Stimulated activated CD4-positive, alpha-beta T cell treated with anti-CD3 and anti-CD28 coated beads, Interleukin-1b, Interleukin-23, amount 100 ng/mL, for 24 hours (primary cell): ENCODE measurements around the gene GALNT10.

ENCODE experiments used
- DNase-seq, 4 experiments: peaks; one replicate each; pipeline ENCODE4 v3.0.0-alpha.2; 2020; ENCODE audit warnings: low read depth in 4 of 4, low spot score in 1 of 4

The GALNT10 gene

GRCh38 chr5:154373326-154373725 is 182.8 kb downstream of the GALNT10 start:
- no peak for DNase-seq

GRCh38 chr5:154373729-154374179 is 183.2 kb downstream of the GALNT10 start:
- DNase-seq = no peak

DNA sequence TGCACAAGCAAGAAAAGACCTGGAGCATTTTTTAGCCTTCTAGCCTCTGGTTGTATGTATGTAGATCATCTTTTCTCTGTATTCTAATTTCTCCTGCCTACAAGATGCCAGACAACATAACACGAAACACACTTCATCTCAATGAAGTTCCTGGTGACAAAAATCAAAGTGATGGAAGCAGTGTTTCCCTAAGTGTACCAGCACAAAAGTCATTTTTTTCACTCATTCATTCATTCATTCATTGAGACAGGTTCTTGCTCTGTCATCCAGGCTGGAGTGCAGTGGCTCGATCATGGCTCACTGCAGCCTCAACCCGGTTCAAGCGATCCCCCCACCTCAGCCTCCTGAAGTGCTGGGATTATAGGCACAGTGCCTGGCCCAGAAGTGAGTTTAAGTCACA is 183.7 kb downstream of the GALNT10 start:
- no peak for DNase-seq

GRCh38 chr5:154375329-154376008 is 184.9 kb downstream of the GALNT10 start:
- no peak for DNase-seq

GRCh38 chr5:154376481-154376880 is 185.9 kb downstream of the GALNT10 start:
- DNase-seq = no peak

GRCh38 chr5:154377754-154378533 is 187.4 kb downstream of the GALNT10 start:
- no peak for DNase-seq

- no peak for DNase-seq
Observed at GRCh38 chr5:154380263-154380662, 189.7 kb downstream of the GALNT10 start.

GRCh38 chr5:154384480-154385235 is 194.1 kb downstream of the GALNT10 start:
- no peak for DNase-seq

DNA sequence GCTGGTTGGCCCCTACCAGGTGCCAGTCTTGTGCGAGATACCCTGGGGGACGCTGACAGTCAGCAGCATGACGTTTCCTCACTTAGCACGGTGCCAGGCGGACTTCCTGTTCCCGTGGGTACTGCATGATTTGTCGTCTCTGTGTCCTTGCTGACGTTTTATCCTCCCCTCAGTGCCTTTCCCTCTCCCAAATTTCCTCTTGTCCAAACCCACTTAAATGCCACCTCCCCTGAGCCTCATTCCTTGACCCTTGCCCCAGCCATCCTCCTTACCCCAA is 194.6 kb downstream of the GALNT10 start:
- no peak for DNase-seq

DNA sequence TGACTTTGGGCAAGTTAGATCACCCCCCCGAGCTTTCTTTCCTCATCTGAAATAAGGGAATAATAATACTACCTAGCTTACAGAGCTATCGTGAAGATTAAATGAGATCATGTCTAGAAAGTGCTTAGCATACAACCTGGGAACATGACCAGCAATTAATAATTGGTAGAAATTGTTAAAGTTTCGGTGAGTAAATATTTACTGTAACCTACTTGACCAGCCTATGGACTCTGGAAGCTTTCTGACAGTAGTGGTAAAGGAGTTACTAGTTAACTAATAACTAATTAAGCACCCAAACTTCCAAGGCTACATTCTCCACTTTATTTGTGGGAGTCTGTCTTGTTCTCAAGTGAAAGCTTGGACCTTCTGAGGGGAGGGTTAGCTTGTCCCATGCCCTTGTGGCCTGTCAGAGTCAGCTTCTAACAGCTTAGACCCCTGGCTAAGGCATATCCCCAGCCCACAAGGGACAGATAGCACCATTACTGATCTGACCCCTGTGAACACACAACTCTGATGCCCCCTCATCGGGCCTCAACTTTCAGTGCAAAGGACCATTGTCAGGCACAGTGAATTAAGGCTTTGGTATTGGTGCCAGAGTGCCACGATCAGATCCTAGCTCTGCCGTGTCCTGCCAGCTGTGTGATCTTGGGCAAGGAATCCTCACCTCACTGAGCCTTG is 196.6 kb downstream of the GALNT10 start:
- DNase-seq = no peak

- DNase-seq = no peak
Observed at GRCh38 chr5:154388842-154389241, 198.3 kb downstream of the GALNT10 start.

GRCh38 chr5:154390096-154390495 is 199.6 kb downstream of the GALNT10 start:
- no peak for DNase-seq

GRCh38 chr5:154390746-154391359 is 200.3 kb downstream of the GALNT10 start:
- no peak for DNase-seq

DNA sequence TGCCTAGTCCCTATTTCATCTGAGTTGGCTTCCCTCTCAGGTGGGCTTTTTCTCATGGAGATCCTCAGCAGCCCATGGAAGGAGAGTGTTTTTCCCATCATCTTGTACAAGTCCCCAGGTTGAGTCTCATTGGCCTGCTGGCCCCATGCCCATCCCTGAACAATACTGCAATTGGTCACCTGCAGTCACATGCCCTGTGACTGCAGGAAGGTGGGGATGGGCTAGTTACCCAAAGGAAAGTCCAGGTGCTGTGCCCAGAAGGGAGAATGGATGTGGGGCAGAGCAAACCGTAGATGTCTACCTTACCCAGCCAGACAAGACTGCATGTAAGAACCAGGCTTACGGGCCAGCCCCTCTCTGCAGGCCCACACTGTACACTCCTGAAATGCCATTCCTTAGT is 201.3 kb downstream of the GALNT10 start:
- DNase-seq = no peak

- DNase-seq = no peak
Observed at GRCh38 chr5:154393850-154394249, 203.3 kb downstream of the GALNT10 start.

GRCh38 chr5:154394307-154394706 is 203.8 kb downstream of the GALNT10 start:
- no peak for DNase-seq

DNA sequence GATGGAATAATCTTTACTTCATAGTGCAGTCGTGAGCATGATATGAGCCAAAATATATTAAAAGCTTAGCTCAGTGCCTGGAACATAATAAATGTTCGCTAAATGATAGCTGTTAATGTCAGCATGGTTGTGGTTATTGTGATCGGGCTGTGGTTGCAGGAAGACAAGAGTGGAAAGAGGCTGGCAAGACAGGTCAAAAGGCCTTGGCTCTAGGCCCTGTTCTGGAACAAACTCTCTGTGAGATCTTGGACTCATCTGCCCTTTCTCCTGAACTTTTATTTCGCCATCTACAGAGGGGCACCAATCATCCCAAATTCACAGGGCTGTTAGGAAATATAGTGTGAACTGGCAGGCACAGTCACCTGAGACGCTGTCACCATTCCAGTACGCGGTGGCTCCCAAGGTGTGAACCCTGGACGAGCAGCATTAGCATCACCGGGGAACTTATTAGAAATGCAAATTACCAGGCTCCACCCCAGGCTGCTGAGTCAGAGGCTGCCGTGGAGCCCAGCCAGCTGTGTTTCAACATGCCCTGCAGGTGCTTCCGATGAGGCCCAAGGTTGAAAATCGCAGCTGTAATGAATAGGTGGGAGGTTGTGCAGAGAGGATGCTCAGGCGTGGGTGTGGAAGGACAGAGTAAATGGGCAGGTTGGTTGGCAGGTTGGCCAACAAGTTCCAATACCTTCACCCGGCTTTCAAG is 205.0 kb downstream of the GALNT10 start:
- no peak for DNase-seq

- DNase-seq = no peak
Observed at GRCh38 chr5:154396128-154396527, 205.6 kb downstream of the GALNT10 start.

GRCh38 chr5:154397652-154398406 is 207.3 kb downstream of the GALNT10 start:
- no peak for DNase-seq

DNA sequence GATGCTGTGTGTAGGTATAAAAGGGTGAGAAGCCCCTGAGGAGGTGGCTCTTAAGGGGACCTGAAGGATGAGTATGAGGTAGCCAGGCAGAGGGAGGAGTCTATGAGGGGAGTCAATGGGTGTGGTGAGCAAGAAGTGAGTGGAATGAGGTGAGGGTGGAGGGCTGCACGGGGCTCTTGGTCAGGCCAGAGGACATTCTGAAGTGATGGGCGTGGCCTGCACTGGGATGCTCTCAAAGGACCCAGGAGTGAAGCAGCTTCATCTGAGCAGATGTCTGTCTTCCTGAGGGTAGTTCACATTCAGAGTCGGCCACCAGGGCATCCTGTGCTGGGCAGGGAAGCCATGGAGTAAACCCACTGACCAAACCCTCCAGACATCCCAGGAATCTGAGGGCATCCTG is 210.1 kb downstream of the GALNT10 start:
- no peak for DNase-seq
